ENCODE measurements around the gene CCDC198.

CCDC198 gene

DNA sequence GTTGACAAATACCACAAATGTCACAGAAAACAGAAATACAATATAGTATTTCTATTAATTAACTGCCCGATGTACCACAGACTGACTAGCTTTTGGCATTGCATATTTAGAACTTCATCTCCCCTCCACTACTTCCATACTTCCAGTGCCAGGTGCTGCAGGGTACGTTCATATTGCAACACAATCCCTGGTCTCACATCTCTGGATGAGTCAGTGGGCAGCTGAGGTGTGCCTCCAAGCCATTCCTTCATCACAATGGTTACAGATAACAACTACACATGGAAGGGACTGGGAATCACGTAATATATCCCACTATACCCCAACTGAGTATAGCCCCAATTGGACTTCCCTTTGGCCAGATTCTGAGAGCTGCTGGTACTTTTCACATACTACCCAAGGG, 31.1 kb downstream of the CCDC198 start:
- no peak for DNase-seq

DNA sequence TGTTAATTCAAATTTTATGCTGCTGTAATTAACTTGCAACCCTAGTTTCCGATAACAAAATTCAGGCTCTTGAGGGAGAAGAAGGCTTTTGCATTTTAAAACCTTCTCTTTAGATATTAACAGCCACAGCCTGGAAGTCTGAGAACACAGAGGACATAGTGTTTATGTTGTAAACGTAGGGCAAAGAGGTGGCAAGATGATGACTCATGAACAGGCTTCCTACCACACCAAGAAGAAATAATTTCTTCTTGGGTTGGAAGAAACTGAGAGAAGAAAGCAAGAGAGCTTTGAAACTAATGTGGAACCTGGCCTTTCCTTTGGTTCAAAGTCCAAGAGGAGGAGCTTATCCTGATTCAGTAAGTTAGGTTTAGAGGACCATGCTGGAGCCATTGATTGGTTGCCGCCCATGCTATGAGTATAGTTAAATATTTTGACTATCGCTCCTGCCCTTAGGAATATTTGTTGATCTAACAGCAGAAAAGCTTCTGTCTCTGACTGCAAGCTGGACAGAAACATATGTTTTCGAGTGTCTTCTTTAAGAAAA, 31.8 kb downstream of the CCDC198 start:
- DNase-seq = no peak

DNA sequence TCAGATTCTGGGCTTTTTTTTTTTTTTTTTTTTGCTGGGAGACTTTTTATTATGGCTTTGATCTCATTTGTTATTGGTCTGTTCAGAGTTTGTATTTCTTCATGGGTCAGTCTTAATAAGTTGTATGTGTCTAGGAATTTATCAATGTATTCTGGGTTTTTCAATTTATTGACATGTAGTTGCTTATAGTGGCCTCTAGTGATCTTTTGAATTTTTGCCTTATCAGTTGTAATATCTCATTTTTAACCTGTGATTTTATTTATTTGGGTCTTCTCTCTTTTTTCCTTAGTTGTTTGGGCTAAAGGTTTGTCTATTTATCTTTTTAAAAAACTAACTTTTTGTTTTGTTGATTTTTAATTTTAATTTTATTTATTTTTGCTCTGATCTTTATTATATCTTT, 57.7 kb downstream of the CCDC198 start:
- DNase-seq = no peak

DNA sequence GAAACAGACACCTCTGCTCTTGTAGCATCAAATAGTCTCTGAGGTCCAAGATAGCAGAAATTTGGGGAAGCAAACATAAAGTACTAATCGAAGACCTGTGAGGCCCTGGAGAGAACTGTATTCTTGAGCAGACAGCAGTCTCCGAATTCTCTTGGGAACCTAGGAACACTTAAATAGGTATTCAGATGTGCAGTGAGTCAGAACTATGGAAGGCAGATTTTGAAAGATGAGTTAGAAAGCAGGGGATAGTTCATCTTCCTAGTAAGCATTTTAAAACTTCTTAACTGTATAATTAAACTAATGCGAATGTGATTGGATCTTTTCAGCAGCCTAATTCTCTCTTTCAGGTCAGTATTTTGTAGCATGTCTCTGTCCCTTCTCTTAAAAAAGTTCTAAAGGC, 72.7 kb downstream of the CCDC198 start:
- DNase-seq = no peak

DNA sequence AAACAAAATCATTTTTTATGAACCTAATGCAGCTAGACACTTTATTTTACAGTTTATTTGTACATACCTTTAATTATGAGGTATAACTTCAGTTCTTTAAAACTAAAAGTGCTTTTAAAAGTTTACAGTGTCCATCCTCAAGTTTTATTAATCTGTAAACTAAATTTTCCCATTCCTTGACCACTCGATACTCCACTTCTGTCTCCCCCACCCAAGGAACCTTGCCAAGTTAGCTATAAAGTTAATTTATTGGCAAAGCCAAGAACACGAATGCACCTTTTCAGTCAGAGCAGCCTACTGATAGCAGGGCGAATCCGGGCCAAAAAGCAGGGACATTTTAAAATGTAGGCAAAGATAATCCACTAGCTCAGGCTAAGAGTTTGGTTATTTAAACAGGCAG, 73.6 kb downstream of the CCDC198 start:
- no peak for DNase-seq
